HG02884 (cell line): ENCODE measurements around the gene TAF1.
"Not testable (repeated sequence)": the region's sequence is repeated elsewhere in the genome, so short reads cannot be mapped to it uniquely, and the experiment has no call there.

Experiments
- ATAC-seq: cut with Tn5 transposase; IDR thresholded peaks from one replicate; pipeline ENCODE4 v1.9.1; 2021; ENCODE audit warnings: mild to moderate bottlenecking, moderate library complexity; ENCODE audit not compliant: unreplicated experiment

The TAF1 gene

DNA sequence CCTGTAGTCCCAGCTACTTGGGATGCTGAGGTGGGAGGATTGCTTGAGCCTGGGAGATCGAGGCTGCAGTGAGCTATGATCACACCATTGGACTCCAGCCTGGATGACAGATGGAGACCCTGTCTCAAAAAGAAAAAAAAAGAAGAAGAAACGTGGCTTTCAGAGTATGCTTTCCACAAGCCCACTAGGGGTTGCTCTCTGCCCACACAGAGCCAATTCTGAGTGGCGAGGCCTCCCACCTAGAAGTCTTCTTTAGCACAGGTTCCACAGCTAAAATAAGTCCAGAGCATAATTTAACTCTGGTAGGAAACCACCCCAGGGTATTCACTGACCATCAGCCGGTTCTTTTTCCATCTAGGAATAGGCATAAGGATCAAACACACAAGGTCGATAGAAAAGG, 50.1 kb downstream of the TAF1 start:
- not testable (repeated sequence) for ATAC-seq

DNA sequence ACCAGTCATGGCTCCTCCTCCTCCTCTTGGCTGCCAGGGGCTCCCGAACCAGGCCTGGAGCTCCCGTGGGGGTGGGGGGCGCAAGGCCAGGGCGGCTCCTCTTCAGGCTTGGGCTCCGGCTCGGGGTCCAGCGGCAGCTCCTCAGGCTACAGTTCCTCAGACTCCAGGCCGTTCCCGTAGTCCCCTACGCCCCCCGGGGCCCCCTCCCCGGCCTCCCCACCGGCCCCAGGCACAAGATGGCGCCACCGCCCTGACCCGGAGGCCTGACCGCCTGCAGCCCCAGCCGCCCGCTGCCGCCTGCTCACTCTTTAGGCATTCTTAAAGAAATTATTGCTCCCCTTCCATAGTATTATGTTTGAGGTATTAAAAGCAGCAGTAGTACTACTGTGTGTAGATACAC, 54.5 kb downstream of the TAF1 start:
- no peak for ATAC-seq

DNA sequence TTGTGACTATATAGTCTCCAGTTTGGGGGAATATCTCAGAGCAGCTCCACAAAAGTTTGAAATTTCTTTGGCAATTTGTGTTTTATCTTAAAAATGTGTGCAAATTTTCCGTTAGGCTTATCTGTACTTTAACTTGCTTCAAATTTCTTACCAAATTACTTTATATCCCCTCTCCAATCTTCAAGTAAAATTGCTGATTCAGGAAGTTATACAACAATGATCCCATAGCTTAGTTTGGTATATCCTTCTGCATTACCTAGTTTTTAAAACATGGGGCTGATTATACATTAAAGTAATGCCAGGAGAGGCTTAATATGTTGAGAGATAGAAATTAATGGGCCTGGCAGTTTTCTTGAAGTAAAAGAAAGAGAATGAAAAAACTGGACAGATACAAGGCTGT, 66.6 kb downstream of the TAF1 start:
- no peak for ATAC-seq

DNA sequence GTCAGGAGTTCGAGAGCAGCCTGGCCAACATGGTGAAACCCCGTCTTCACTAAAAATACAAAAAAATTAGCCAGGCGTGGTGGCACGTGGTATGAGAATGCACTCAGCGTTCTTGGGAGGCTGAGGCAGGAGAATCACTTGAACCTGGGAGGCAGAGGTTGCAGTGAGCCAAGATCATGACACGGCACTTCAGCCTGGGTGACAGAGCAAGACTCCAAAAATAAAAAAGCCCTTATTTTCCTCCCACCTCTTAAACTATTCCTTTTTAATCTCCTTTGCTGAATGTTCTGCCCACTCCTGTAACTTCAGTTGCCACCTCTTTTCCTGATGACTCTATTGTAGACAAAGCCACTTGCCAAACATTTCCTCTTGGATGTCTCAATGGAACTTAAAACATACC, 72.6 kb downstream of the TAF1 start:
- no peak for ATAC-seq

DNA sequence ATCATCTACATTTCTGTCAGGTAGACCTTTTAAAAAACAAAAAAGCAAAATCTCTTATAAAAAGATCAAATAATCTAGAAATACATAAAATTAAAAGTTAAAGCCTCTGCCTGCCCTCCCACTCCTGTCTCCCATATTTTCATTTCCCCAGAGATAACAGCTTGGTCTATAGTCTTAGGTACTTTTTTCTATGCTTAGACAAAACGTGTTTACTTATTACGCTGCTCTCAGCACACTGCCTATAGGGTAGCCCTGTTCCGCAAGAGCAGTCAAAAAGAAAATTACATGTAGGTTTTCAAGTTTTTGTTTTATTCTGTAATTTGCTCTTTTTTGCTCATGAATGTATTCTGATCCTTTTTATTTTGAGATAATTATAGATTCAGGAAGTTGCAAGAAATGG, 73.3 kb downstream of the TAF1 start:
- no peak for ATAC-seq

DNA sequence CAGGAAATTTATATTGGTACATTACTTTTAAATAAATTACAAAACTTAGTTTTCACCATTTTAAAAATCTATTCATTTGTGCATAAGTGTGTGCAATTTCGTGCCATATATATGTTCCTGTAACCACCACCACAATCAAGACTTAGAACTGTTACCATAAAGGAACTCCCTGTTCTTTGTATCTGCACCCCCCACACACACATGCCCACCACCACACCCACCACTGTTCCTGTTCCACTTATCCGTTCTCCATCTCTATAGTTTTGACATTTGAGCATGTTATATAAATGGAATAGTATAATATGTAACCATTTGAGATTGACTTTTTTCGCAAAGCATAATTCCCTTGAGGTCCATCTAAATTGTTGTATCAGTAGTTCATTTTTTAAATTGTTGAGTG, 73.7 kb downstream of the TAF1 start:
- no peak for ATAC-seq

DNA sequence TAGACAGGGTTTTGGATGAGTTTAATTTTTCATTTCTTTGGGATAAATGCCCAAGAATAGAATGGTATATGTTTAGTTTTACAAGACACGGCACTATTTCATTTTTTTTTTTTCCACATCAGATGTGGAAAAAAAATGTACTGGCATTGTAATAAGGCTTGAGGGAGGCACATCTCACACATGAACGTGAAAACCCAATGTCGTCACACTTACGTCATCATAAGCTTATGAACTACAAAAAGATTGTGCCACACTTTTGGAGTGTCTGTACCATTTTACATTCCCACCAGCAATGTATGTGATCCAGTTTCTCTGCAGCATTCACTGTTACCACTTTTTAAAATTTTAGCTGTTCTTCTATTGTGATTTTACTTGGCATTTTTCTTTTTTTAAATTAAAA, 74.2 kb downstream of the TAF1 start:
- no peak for ATAC-seq

DNA sequence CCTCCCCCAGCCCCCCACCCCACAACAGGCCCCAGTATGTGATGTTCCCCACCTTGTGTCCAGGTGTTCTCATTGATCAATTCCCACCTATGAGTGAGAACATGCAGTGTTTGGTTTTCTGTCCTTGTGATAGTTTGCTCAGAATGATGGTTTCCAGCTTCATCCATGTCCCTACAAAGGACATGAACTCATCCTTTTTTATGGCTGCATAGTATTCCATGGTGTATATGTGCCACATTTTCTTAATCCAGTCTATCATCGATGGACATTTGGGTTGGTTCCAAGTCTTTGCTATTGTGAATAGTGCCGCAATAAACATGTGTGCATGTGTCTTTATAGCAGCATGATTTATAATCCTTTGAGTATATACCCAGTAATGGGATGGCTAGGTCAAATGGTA, 75.7 kb downstream of the TAF1 start:
- not testable (repeated sequence) for ATAC-seq

DNA sequence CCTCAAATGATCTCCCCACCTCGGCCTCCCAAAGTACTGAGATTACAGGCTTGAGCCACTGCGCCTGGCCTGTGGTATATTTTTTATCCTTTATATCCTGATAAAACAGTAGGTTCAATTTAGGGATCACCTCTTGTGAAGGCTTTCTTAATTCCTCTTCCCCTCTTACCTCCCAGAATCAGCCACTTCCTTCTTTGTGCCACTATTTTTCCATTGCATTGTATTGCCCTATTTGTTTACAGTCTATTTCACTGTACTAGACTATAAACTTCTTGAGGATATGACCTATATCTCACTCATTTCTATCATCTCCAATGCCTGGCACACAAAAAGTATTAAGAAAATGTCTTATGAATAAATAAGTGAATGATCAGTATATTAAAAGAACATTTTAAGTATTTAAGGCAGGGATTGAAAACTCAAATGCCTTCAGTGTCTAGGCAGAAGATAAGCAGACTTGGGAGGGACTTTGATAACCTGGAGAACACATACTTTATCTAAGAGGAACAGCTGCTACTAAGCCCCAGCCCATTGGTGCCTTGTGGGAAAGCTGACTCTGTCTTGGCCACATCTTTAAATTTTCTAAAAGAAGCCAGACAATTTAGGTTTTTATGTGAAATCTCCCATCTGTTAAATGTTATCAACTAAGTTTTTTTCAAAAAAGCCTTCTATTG, 84.4 kb downstream of the TAF1 start:
- no peak for ATAC-seq

DNA sequence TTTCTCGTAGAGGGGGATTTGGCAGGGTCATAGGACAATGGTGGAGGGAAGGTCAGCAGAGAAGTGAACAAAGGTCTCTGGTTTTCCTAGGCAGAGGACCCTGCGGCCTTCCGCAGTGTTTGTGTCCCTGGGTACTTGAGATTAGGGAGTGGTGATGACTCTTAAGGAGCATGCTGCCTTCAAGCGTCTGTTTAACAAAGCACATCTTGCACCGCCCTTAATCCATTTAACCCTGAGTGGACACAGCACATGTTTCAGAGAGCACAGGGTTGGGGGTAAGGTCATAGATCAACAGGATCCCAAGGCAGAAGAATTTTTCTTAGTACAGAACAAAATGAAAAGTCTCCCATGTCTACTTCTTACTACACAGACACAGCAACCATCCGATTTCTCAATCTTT, 85.4 kb downstream of the TAF1 start:
- not testable (repeated sequence) for ATAC-seq

DNA sequence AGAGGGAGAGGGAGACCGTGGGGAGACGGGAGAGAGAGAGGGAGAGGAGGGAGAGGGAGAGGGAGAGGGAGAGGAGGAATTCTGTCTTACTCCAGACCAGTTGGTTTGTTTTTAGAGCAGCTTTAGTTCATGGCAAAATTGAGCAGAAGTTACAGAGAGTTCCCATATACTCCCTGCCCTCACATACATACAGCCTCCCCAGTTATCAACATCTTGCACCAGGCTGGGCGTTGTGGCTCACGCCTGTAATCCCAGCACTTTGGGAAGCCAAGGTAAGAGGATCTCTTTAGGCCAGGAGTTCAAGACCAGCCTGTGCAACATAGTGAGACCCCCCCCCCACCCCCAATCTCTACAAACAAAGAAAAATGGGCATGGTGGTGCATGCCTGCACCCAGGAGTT, 86.9 kb downstream of the TAF1 start:
- no peak for ATAC-seq

DNA sequence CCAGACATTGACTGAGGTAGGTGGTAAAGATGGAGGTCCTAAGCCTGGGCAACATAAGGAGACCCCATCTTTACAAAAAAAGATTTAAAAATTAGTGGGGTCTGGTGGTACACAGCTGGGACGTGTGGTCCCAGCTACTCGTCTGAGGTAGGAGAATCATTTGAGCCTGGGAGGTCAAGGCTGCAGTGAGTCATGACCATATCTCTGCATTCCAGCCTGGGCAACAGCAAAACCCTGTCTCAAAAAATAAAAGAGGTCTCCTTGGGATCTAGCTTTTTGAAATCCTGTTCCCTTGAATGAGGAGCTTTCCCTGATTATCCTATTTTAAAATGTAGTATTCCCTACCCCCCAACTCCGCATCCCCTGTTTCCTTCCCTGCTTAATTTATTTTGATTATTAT, 88.1 kb downstream of the TAF1 start:
- ATAC-seq, result no peak

DNA sequence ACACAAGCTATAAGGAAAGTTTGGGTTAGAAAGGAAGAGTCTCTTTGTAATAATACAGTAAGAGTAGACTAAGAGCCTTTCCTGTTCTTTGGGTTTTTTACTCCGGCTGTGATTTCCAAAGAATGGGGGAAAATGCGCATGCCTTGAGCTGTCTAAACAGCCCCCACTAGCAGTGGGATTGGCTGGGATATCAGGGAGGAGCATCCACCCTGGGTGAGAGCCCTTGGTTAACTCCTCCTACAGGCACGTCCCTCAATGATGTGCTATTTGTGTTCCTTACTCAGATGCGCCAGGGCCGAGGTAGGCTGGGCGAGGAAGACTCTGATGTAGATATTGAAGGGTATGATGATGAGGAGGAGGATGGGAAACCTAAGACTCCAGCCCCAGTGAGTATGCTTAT, 92.7 kb downstream of the TAF1 start:
- no peak for ATAC-seq

DNA sequence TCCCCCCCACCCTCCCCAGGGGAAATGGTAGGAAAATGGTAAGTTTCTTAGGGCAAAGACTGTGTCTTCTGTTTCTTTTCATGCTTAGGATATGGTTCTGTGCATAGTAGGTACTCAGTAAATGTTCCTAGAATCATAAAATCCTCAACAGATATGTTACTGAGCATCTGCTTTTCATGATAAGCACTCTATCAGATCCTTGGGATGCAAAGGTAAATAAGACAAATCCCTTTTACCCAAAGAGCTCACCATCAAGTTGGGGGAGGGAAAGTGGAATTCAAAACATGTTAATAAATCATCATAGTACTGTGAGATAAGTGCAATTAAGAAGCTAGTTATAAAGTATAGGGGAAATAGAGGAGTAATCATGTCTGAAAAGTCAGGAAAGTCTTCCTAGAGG, 98.8 kb downstream of the TAF1 start:
- ATAC-seq, result no peak

DNA sequence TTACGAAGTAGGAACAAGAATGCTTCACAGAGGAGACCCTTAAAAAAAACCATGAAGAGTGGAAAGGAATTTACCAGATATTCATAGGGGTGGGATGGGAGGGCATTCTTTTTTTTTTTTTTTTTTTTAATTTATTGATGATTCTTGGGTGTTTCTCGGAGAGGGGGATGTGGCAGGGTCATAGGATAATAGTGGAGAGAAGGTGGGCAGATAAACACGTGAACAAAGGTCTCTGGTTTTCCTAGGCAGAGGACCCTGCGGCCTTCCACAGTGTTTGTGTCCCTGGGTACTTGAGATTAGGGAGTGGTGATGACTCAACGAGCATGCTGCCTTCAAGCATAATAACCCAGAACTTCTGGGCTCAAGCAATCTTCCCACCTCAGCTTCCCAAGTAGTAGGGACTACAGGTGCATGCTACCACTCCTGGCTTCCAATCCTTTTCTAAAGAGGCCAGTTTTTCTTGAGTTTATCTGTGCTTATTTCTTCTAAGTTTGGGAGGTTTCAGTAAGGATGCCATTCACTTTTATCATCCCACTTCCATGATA, 100.9 kb downstream of the TAF1 start:
- no peak for ATAC-seq

DNA sequence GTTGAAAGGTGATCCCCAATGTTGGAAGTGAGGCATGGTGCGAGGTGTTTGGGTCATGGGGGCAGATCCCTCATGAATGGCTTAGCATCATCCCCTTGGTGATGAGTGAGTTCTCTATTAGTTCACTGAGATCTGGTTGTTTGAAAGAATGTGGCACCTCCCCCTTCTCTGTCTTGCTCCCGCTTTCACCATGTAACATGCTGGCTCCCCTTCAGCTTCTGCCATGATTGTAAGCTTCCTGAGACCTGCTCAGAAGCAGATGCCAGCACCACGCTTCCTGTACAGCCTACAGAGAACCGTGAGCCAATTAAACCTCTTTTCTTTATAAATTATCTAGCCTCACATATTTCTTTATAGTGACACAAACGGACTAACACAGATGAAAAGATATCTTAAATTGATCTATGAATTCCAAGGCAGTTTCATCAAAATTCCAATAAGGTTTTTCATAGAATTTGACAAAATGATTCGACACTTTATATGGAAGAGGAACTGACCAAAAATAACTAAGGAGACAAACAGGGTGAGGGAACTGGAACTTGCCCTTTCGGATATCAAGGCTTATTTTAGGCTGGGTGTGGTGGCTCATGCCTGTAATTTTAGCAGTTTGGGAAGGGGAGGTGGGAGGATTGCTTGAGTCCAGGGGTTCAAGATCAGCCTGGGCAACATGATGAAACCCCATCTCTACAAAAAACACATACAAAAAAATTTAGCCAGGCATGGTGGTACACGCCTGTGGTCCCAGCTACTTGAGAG, 109.8 kb downstream of the TAF1 start:
- no peak for ATAC-seq

DNA sequence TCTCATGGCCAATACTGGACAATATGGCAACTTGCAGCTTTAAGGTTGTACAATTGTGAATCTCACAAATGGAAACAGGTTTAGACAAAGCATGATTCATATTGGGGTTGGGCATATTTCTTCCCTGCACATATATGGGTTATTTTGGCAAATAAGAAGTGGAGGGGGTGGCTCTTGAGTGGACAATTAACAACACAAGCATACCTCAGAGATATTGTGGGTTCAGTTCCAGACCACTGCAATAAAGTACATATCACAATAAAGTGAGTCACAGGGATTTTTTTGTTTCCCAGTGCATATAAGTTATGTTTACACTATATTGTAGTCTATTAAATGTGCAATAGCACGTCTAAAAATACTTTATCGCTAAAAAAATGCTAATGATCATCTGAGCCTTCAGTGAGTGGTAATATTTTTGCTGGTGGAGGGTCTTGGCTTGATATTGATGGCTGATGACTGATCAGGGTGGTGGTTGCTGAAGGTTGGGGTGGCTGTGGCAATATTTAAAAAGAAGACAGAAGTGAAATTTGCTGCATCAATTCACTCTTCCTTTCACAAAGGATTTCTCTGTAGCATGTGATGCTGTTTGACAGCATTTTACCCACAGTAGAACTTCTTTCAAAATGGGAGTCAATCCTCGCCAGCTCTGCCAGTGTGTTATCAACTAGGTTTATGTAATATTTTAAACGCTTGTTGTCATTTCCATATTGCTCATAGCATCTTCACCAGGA, 116.2 kb downstream of the TAF1 start:
- no peak for ATAC-seq

DNA sequence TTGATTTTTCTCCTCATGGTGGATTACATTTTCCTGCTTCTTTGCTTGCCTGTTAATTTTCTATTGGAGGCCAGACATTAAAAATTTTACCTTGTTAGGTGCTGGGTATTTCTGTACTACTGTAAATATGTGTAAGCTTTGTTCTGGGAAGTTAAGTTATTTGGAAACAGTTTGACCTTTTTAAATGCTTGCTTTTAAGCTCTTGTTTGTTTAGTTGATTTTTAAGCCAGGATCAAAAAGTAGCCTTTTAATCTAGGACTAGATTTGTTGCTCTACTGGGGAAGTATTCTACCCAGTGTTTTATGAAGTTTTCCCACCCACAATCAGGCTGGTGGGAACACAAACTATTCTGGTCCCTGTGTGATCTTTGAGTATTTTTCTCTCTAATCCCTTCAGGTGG, 121.7 kb downstream of the TAF1 start:
- no peak for ATAC-seq

DNA sequence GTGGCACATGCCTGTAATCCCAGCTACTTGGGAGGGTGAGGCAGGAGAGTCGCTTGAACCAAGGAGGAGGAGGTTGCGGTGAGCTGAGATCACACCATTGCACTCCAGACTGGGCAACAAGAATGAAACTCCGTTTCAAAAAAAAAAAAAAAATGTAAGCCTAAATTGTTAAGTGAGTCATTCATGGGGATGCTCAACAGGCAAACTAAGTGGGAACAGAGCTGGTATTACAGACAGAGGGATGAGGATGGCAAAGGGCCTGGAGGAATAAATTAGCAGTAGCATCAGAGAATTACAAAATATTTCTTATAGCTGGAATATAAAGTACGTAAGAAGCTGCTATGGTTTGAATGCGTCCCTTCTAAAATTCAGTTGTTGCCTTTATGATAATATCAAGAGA, 123.4 kb downstream of the TAF1 start:
- ATAC-seq, result no peak

DNA sequence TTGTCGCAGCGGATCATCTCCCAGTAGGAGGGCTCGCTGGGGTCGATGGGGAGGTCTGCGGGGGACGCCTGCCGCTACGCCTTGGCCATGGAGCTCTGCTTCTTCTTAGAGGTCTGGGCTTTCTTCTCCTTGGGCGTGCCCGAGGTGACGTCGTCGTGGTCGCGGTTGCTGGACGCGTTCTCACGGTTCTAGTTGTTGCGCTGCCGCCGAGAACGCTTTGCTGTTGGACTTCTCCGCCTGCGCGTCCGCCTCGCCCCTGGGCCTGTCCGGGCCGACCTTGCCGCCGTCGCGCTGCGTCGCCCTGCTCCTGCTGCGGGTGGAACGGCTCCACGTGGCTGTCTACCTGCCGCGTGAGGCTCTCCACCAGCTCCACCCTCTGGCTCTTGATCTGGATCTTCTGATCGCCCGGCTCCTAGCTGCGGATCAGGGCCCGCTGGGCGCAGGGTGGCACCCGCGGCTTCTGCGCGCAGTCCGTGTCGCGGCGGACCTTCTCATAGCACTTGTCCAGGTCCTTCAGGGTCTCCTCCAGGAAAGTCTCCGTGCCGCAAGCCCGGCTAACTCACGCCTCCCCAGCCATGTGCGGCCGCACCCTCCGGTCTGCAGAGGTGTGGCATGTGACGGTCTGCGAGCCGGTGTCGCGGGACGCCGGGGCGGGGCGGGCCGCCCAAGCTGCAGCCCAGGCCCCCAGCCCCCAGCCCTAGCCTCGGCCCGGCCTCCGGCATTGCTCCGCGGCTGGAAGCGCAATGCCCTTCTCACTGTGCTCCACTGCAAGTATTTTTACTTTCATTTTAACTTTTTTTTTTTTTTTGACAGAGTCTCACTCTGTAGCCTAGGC, 126.3 kb downstream of the TAF1 start:
- peak; percentile 52 for ATAC-seq

DNA sequence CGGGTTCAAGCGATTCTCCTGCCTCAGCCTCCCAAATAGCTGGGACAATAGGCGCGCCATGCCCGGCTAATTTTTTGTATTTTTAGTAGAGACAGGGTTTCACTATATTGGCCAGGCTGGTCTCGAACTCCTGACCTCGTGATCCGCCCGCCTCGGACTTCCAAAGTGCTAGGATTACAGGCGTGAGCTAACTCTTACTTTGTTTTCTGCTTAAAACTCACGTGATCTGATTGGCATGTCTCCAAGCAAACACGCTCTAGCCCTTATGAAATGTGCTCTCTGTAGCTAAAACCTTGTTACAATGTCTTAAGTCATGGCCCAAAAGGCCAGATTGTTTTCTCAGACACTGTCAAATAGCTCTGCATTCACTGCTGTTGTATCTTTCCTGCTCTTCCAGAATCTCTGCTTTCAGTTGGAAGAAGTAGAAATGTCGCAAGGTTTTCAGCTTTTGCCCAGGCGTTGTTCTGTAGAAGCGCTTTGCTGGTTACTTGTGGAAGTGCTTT, 127.0 kb downstream of the TAF1 start:
- no peak for ATAC-seq
